ENCODE data around the gene BMERB1.
A peak's percentile ranks its signal among the peaks of the same experiment; 100 is the strongest.

BMERB1 gene

GRCh38 chr16:15548482-15548891, 114.1 kb downstream of the BMERB1 start:
- no peak overlapping the region for H2AFZ ChIP-seq
- H3K9ac ChIP-seq: no peak overlapping the region
- TF ChIP-seq, protein P1, sequence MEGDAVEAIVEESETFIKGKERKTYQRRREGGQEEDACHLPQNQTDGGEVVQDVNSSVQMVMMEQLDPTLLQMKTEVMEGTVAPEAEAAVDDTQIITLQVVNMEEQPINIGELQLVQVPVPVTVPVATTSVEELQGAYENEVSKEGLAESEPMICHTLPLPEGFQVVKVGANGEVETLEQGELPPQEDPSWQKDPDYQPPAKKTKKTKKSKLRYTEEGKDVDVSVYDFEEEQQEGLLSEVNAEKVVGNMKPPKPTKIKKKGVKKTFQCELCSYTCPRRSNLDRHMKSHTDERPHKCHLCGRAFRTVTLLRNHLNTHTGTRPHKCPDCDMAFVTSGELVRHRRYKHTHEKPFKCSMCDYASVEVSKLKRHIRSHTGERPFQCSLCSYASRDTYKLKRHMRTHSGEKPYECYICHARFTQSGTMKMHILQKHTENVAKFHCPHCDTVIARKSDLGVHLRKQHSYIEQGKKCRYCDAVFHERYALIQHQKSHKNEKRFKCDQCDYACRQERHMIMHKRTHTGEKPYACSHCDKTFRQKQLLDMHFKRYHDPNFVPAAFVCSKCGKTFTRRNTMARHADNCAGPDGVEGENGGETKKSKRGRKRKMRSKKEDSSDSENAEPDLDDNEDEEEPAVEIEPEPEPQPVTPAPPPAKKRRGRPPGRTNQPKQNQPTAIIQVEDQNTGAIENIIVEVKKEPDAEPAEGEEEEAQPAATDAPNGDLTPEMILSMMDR (IDR thresholded peaks at IDR 0.05): no peak
- no peaks in the 10 kb centered on the region for H3K36me3 ChIP-seq (ENCODE audit: control insufficient read depth, insufficient read depth, low read length)
- no peaks in the 10 kb centered on the region for H3K4me1 ChIP-seq
- no peak overlapping the region for H3K27ac ChIP-seq
- no peak overlapping the region for H3K4me3 ChIP-seq (ENCODE audit: low read depth, low read length)
- H3K4me2 ChIP-seq (ENCODE audit: low read length): no peak overlapping the region
- no peaks in the 10 kb centered on the region for H3K27me3 ChIP-seq (ENCODE audit: control insufficient read depth, insufficient read depth, low read length)
- no peaks in the 10 kb centered on the region for H3K79me2 ChIP-seq
- H3K9me3 ChIP-seq (ENCODE audit: control insufficient read depth, low read length): no peaks in the 10 kb centered on the region

GRCh38 chr16:15552507-15552906, 118.1 kb downstream of the BMERB1 start:
- H3K9me3 ChIP-seq (ENCODE audit: control insufficient read depth, low read length): no peaks in the 10 kb centered on the region
- H3K9ac ChIP-seq: no peak overlapping the region

DNA sequence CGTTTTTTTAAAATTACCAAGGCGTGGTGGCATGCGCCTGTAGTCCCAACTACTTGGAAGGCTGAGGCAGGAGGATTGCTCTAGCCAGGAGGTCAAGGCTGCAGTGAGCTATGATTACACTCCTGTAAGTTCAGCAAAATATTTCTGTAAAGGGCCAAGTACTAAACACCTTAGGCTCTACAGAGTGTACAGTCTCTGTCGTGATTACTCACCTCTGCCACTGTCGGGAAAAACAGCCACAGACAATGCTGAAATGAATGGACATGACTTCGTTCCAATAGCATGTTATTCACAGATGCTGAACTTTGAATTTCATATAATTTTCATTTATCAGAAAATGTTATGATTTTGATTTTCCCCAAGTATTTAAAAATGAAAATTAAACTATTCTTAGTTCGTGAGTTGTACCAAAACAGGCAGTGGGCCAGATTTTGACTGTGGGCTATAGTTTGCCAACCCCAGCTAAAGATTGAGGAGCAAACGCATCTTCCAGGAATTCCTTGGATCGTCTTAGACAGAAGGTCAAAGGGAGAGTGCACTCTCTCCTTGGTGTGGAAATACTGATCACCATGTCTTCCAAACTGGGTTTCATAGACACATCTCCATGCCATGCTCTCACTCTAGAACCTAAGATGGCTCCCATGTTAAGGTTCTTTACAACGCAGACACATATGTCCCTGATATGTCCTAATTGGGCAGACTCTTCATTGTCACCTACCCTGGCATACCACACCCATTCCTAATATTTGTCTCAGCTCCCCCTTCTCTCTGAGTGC, 119.1 kb downstream of the BMERB1 start:
- no peaks in the 10 kb centered on the region for H3K4me1 ChIP-seq
- H3K79me2 ChIP-seq: peaks cover 6% of the 10 kb centered on the region
- H3K36me3 ChIP-seq (ENCODE audit: control insufficient read depth, insufficient read depth, low read length): no peaks in the 10 kb centered on the region
- H3K9me3 ChIP-seq (ENCODE audit: control insufficient read depth, low read length): no peaks in the 10 kb centered on the region
- no peak overlapping the region for H3K9ac ChIP-seq
- no peak overlapping the region for H3K27ac ChIP-seq
- H3K4me3 ChIP-seq (ENCODE audit: low read depth, low read length): no peak overlapping the region
- H3K27me3 ChIP-seq (ENCODE audit: control insufficient read depth, insufficient read depth, low read length): no peaks in the 10 kb centered on the region
- no peak overlapping the region for H2AFZ ChIP-seq
- H3K4me2 ChIP-seq (ENCODE audit: low read length): no peak overlapping the region
- TF ChIP-seq, protein P1 (IDR thresholded peaks at IDR 0.05): no peak

More at GRCh38 chr16:15552507-15552906, 118.1 kb downstream of the BMERB1 start:
- Histone ChIP-seq H3K4me3 (ENCODE audit: low read depth, low read length) (no peak overlapping the region), H3K4me1 (no peaks in the 10 kb centered on the region), H2AFZ (no peak overlapping the region), H3K27me3 (ENCODE audit: control insufficient read depth, insufficient read depth, low read length) (no peaks in the 10 kb centered on the region), H3K27ac (no peak overlapping the region), H3K36me3 (ENCODE audit: control insufficient read depth, insufficient read depth, low read length) (no peaks in the 10 kb centered on the region), H3K4me2 (ENCODE audit: low read length) (no peak overlapping the region), H3K79me2 (no peaks in the 10 kb centered on the region)
- TF ChIP-seq, protein P1 (IDR thresholded peaks at IDR 0.05): no peak

GRCh38 chr16:15556130-15556529, 121.7 kb downstream of the BMERB1 start:
- Histone ChIP-seq H3K9me3 (ENCODE audit: control insufficient read depth, low read length) (no peaks in the 10 kb centered on the region), H3K9ac (no peak overlapping the region), H3K27ac (no peak overlapping the region), H3K4me3 (ENCODE audit: low read depth, low read length) (no peak overlapping the region), H3K27me3 (ENCODE audit: control insufficient read depth, insufficient read depth, low read length) (no peaks in the 10 kb centered on the region), H2AFZ (no peak overlapping the region), H3K4me1 (no peaks in the 10 kb centered on the region), H3K36me3 (ENCODE audit: control insufficient read depth, insufficient read depth, low read length) (no peaks in the 10 kb centered on the region), H3K4me2 (ENCODE audit: low read length) (no peak overlapping the region), H3K79me2 (peaks cover 6% of the 10 kb centered on the region)
- TF ChIP-seq, protein P1 (IDR thresholded peaks at IDR 0.05): no peak

DNA sequence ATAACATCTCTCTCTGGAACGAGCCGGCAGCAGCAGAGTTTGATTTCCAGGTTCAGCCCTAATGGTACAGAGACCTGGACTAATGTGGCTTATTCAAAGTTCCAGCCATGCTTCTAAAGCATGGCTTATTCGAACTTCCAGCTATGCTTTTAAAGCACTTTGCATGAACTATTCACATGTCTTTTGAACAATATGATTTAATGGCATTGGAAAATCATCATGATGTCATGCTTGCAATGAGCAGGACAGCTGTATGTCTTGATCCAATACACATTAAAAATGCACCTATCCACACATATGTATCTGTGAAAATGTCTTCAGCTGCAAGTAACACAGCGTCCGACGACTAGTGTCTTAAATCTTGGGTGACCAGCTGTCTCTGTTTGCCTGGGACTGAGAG, 122.9 kb downstream of the BMERB1 start:
- TF ChIP-seq, protein P1 (IDR thresholded peaks at IDR 0.05): no peak
- Histone ChIP-seq H2AFZ (peak overlapping the region; percentile 36), H3K4me1 (no peaks in the 10 kb centered on the region), H3K9ac (no peak overlapping the region), H3K79me2 (peaks cover 6% of the 10 kb centered on the region), H3K4me2 (ENCODE audit: low read length) (no peak overlapping the region), H3K27ac (no peak overlapping the region), H3K9me3 (ENCODE audit: control insufficient read depth, low read length) (no peaks in the 10 kb centered on the region), H3K36me3 (ENCODE audit: control insufficient read depth, insufficient read depth, low read length) (no peaks in the 10 kb centered on the region), H3K27me3 (ENCODE audit: control insufficient read depth, insufficient read depth, low read length) (no peaks in the 10 kb centered on the region), H3K4me3 (ENCODE audit: low read depth, low read length) (no peak overlapping the region)

Data from parathyroid adenoma (tissue), 2 donors.